ENCODE measurements around the gene ADAMTSL3. TPM values are rescaled to one million over a fixed set of nuclear protein-coding genes. Genes with fewer than 3 reads are reported as not detected.

The ADAMTSL3 gene
- total and polyA plus RNA-seq, 2 experiments from 2014 or later: 0.61 to 0.87 TPM

GRCh38 chr15:83886321-83886720, 232.4 kb downstream of the ADAMTSL3 start (continued):
- no peak for TF ChIP-seq ZNF462 (CRISPR knock-in tag; IDR thresholded peaks at IDR 0.05)

GRCh38 chr15:83887404-83887803, 233.5 kb downstream of the ADAMTSL3 start:
- Histone ChIP-seq H3K9me2 (ENCODE audit: insufficient read depth) (no peaks in the 10 kb centered on the region), H3F3A (replicated peaks; ENCODE audit: low read depth) (no peaks in the 10 kb centered on the region), H3K4me3 (no peak overlapping the region), H3K4me1 (ENCODE audit: insufficient read depth) (no peaks in the 10 kb centered on the region), H3K27me3 (ENCODE audit: insufficient read depth) (no peaks in the 10 kb centered on the region), H2AFZ (no peak overlapping the region), H4K20me1 (replicated peaks; ENCODE audit: insufficient read depth) (no peaks in the 10 kb centered on the region), H3K79me2 (replicated peaks; ENCODE audit: insufficient read depth) (no peaks in the 10 kb centered on the region), H3K4me2 (no peak overlapping the region), H3K36me3 (ENCODE audit: insufficient read depth) (no peaks in the 10 kb centered on the region), H3K27ac (ENCODE audit: low read depth) (no peak overlapping the region)
- no peak for ATAC-seq
- DNase-seq (ENCODE audit: low spot score): no peak
- H3K9me3 Mint-ChIP-seq: no peaks in the 10 kb centered on the region
- H3K4me1 Mint-ChIP-seq: no peaks in the 10 kb centered on the region
- no peaks in the 10 kb centered on the region for H3K36me3 Mint-ChIP-seq (ENCODE audit: low read depth)
- H3K27ac Mint-ChIP-seq: no peak overlapping the region
- H3K27me3 Mint-ChIP-seq (ENCODE audit: insufficient read depth, low read depth, poor library complexity): no peaks in the 10 kb centered on the region
- H3K4me3 Mint-ChIP-seq: no peak overlapping the region
- TF ChIP-seq JUNB (IDR thresholded peaks at IDR 0.05; ENCODE audit: unreplicated experiment) (no peak), REST (IDR thresholded peaks at IDR 0.05; ENCODE audit: unreplicated experiment) (no peak), EZH2phosphoT487 (IDR thresholded peaks at IDR 0.05; ENCODE audit: unreplicated experiment) (no peak), ZNF462 (CRISPR knock-in tag; IDR thresholded peaks at IDR 0.05) (no peak), POLR2AphosphoS5 (IDR thresholded peaks at IDR 0.05; ENCODE audit: low read depth) (no peak), STAT1 (IDR thresholded peaks at IDR 0.05; ENCODE audit: unreplicated experiment) (no peak), CREB1 (CRISPR knock-in tag; IDR thresholded peaks at IDR 0.05; ENCODE audit: low read depth) (no peak)
